NT2/D1 (cell line): Measurements from ENCODE around the gene MYPOP.

Experiments used
- SUZ12 ChIP-seq: IDR thresholded peaks from 2 replicates; pipeline ENCODE4 v1.6.1; 2011; ENCODE audit not compliant: insufficient read length, insufficient read depth; ENCODE audit errors: extremely low read depth
- YY1 ChIP-seq: IDR thresholded peaks from 2 replicates; pipeline ENCODE4 v1.6.1; 2011; ENCODE audit not compliant: insufficient read length, insufficient read depth
- ZNF274 ChIP-seq: IDR thresholded peaks from 2 replicates; pipeline ENCODE4 v1.6.1; 2011; ENCODE audit warnings: mild to moderate bottlenecking, low read depth, low read length

DNA sequence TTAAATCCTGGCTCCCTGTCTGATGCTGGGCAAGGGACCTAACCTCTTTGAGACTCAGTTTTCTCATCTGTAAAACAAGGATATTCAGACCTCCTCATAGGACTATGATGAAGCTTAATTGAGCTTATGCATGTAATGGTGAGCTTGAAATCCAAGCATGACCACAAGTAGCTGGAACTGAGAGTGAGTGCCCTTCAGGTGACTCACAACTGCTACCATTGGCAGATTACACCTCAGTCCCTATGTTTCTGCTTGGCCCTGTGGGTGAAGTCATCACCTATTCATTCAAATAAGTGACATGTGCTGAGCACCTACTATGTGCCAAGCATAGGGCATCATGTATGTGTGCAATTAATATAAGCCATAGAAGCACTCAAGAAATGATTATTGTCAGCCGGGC, 45.5 kb upstream of the MYPOP start:
- TF ChIP-seq SUZ12 (no peak), YY1 (no peak), ZNF274 (no peak)
